Tibial artery (tissue), 4 donors: ENCODE data around the gene SLBP.

Source experiments
- DNase-seq, 2 donors: peaks; one replicate each; pipeline ENCODE4 v3.0.0-alpha.2; 2019
- H3K27ac ChIP-seq, 2 donors: fragments of 200-600 bp; sonication (generic) in 1 of 2; 1 replicate in 1 of 2; 2 replicates in 1 of 2; pipeline ENCODE4 v1.5.1; 2018 to 2019; ENCODE audit warnings: mild to moderate bottlenecking in 1 of 2
- H3K27me3 ChIP-seq, 2 donors: fragments of 200-600 bp; sonication (generic) in 1 of 2; one replicate each; pipeline versions ENCODE4 v1.5.1 to v1.6.0; 2016 to 2019
- H3K36me3 ChIP-seq, 3 donors: fragments of 200-600 bp; sonication (generic) in 2 of 3; one replicate each; pipeline ENCODE4 v1.5.1; 2016 to 2019; ENCODE audit warnings: mild to moderate bottlenecking in 2 of 3
- H3K4me1 ChIP-seq, 4 donors: fragments of 200-600 bp; sonication (generic) in 2 of 4; 1 replicate in 3 of 4; 2 replicates in 1 of 4; pipeline ENCODE4 v1.5.1; 2016 to 2019
- H3K4me3 ChIP-seq, 2 donors: fragments of 200-600 bp; sonication (generic) in 1 of 2; 1 replicate in 1 of 2; 2 replicates in 1 of 2; pipeline ENCODE4 v1.5.1; 2018 to 2019; ENCODE audit warnings: mild to moderate bottlenecking in 2 of 2
- H3K9me3 ChIP-seq, 3 donors: fragments of 200-600 bp; sonication (generic) in 1 of 3; one replicate each; pipeline ENCODE4 v1.5.1; 2016 to 2019
- CTCF ChIP-seq, 2 experiments: fragments of 200-600 bp in 1 of 2; fragments of 450-650 bp in 1 of 2; IDR thresholded peaks; one replicate each; pipeline ENCODE4 v1.5.1; 2017 to 2019; ENCODE audit warnings: antibody characterized with exemption in 2 of 2, mild to moderate bottlenecking in 1 of 2, moderate library complexity in 1 of 2
- intact Hi-C: fragments of 100-400 bp; cut with DNase I; formaldehyde crosslinking; loops from one replicate; pipeline ENCODE4 v1.15.0; 2023; ENCODE audit warnings: low total_unique reads

Gene SLBP

GRCh38 chr4:1712216-1713002 is at the start of gene SLBP:
SLBP (minus strand) TSS chr4:1712319; CDS start chr4:1712188, 131 bp downstream.
- Histone ChIP-seq H3K36me3 (peaks cover 0 to 14% (median 1%) of the 10 kb centered on the region in 3 donors), H3K4me3 (peak within 1 kb of the TSS; percentile 72 to 99), H3K4me1 (peaks cover 0 to 47% (median 31%) of the 10 kb centered on the region in 4 donors), H3K27me3 (no peaks in the 10 kb centered on the region), H3K27ac (peak within 1 kb of the TSS; percentile 93 to 98), H3K9me3 (no peaks in the 10 kb centered on the region)
- intact Hi-C loops, result no loop called here
- TF ChIP-seq CTCF (IDR thresholded peaks at IDR 0.05), result peak in 1 of 2 experiments; percentile 20
- peak; percentile 96 to 98 for DNase-seq

- no peak for TF ChIP-seq CTCF (IDR thresholded peaks at IDR 0.05)
- H3K9me3 ChIP-seq, result no peaks in the 10 kb centered on the region
- intact Hi-C loops, result no loop called here
- peaks cover 3 to 15% (median 12%) of the 10 kb centered on the region in 4 donors for H3K4me1 ChIP-seq
- H3K27ac ChIP-seq, result no peak overlapping the region
- no peak overlapping the region for H3K4me3 ChIP-seq
- no peak for DNase-seq
- H3K36me3 ChIP-seq, result no peaks in the 10 kb centered on the region
- H3K27me3 ChIP-seq, result peaks cover 0 to 32% of the 10 kb centered on the region in 2 donors
These were observed 49.1 kb upstream of the SLBP start for GRCh38 chr4:1761130-1761689.

- intact Hi-C loops, result no loop called here
- Histone ChIP-seq H3K4me1 (peaks cover 3 to 15% (median 12%) of the 10 kb centered on the region in 4 donors), H3K4me3 (no peak overlapping the region), H3K9me3 (no peaks in the 10 kb centered on the region), H3K27me3 (peaks cover 0 to 27% of the 10 kb centered on the region in 2 donors), H3K27ac (no peak overlapping the region), H3K36me3 (no peaks in the 10 kb centered on the region)
- TF ChIP-seq CTCF (IDR thresholded peaks at IDR 0.05), result no peak
- no peak for DNase-seq
These were observed 48.5 kb upstream of the SLBP start for GRCh38 chr4:1760521-1761071.

GRCh38 chr4:1759818-1760223 is 47.7 kb upstream of the SLBP start:
- no peak overlapping the region for H3K4me3 ChIP-seq
- no peaks in the 10 kb centered on the region for H3K36me3 ChIP-seq
- no peak for TF ChIP-seq CTCF (IDR thresholded peaks at IDR 0.05)
- peaks cover 3 to 15% (median 12%) of the 10 kb centered on the region in 4 donors for H3K4me1 ChIP-seq
- H3K27me3 ChIP-seq, result peaks cover 0 to 19% of the 10 kb centered on the region in 2 donors
- DNase-seq, result no peak
- no peaks in the 10 kb centered on the region for H3K9me3 ChIP-seq
- H3K27ac ChIP-seq, result no peak overlapping the region
- intact Hi-C loops, result no loop called here

GRCh38 chr4:1759170-1759817 is 47.2 kb upstream of the SLBP start:
- no peak for DNase-seq
- Histone ChIP-seq H3K36me3 (no peaks in the 10 kb centered on the region), H3K27ac (no peak overlapping the region), H3K4me1 (peaks cover 3 to 15% (median 12%) of the 10 kb centered on the region in 4 donors), H3K27me3 (peaks cover 0 to 14% of the 10 kb centered on the region in 2 donors), H3K4me3 (no peak overlapping the region), H3K9me3 (no peaks in the 10 kb centered on the region)
- intact Hi-C loops, result no loop called here
- no peak for TF ChIP-seq CTCF (IDR thresholded peaks at IDR 0.05)
